NCI-H82 treated with DMSO at 0.1 percent for 48 hours (cell line): ENCODE data around the gene ORM1.

Experiments
- DNase-seq: peaks from one replicate; lab custom pipeline; 2025; ENCODE audit not compliant: unreplicated experiment; lab: John Stamatoyannopoulos, UW

The ORM1 gene

DNA sequence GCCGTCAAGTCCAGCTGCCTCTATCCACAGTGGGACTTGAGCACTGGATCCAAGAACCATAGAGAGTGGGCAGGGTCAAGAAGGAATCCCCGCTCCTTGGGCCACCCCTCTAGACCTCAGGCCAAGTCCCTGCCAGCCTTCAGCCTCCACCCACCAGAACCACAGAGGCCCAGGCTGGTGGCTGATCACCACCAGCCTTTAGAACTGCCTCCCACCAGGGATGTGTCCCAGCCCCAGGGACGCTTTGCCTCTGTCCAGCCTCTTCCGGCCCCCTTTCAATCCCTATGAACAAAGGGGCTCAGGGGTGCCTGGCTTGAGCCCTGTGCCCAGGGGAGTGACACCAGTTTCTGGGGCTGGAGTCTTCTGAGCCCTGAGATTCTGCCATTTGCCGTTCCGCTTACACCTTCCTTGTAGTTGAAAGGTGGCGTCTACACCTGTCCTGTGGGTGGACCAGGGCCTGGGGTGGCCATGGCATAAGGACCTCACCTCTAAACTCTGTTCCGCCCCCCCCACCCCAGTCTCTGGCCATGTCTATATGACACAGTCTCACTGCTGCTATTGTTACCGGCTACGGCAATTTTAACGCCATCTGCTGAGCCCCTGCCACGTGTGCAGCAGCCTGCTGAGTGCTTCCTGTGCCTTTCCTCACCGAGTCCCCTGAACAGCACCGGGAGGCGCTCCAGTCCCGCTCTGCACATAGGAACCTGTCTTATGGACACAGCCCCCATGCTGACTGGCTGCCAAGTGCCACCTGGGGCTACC, 35.7 kb upstream of the ORM1 start:
- no peak for DNase-seq

DNA sequence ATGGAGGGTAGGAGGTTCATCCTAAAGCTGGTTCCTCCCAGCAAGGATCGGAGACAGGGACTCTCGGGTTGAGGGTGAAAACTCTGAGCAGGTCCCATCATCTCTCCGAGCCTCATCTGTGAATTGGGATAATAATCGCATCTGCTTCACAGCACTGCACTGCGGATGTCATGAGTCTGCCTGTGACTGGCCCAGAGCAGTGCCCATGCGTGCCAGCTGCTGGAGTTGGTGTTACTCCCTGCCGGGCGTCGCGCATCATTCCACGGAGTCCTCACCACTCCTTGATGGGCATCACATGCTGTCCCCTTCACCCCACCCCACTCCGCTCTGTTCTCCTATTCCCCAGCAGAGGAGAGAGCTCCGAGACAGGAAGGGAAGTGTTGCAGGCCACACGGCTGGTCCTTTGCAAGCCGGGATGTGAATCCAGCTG, 35.1 kb upstream of the ORM1 start:
- no peak for DNase-seq

GRCh38 chr9:114288193-114289091, 34.5 kb upstream of the ORM1 start:
- DNase-seq: no peak

GRCh38 chr9:114289106-114289505, 33.8 kb upstream of the ORM1 start:
- no peak for DNase-seq

DNA sequence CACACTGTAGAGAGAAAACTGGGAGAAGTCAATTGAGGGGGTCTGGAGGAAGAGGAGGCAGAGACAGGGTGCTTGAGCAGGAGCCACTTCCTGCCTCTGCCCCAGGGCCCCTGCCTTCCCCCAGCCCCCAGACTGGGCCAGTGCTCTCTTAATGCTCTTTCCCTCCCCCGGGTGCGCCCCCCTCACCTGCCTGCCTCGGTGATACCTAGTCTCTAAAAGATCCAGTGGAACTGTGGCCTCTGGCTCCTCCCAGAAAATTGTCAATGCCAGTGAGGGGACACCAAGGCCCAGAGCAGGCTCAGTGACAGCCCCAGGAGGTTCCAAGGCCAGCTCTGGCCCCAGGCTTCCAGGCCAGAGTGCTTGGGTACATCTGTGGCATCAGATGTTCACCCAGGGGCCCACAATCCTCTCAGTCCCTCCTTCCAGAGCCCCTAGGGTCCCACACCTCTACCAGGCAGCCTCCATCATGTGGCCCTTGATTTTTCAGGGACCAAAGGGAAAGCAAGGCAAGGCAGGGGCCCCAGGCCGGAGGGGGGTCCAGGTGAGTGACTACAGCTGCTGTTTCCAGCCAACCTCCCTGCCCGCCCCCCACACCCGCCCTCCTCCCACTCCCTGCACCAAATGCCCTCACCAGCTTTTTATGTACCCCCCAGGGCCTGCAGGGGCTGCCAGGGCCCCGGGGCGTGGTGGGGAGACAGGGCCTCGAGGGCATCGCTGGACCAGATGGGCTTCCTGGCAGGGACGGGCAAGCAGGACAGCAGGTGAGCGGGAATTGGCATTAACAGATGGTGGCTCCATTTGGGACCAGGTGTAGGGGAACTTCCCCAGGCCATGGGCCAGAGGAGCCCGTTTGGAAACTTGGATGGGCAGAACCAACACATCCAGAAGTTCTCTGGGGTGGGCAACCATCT, 33.1 kb upstream of the ORM1 start:
- DNase-seq: no peak

GRCh38 chr9:114290561-114290986, 32.3 kb upstream of the ORM1 start:
- no peak for DNase-seq

DNA sequence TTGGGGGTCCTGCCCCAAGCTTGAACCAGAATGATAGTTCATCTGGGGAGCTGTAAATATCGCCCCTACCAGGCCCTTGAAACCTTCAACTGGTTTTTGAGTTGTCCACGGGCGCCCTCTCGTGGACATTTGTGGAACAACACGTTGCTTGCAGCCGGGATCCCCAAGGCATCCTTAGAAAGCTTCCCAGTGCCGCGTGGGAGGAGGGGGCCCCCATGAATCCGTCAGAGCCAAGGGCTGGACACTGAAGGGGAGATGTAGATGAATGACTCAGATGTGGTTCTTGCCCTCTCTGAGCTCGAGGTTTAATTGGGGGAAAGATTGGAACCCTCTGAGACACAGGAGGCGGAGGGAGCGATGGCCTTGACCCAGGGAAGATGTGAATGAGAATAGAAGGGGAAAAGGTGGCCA, 31.8 kb upstream of the ORM1 start:
- DNase-seq: peak; percentile 5

DNA sequence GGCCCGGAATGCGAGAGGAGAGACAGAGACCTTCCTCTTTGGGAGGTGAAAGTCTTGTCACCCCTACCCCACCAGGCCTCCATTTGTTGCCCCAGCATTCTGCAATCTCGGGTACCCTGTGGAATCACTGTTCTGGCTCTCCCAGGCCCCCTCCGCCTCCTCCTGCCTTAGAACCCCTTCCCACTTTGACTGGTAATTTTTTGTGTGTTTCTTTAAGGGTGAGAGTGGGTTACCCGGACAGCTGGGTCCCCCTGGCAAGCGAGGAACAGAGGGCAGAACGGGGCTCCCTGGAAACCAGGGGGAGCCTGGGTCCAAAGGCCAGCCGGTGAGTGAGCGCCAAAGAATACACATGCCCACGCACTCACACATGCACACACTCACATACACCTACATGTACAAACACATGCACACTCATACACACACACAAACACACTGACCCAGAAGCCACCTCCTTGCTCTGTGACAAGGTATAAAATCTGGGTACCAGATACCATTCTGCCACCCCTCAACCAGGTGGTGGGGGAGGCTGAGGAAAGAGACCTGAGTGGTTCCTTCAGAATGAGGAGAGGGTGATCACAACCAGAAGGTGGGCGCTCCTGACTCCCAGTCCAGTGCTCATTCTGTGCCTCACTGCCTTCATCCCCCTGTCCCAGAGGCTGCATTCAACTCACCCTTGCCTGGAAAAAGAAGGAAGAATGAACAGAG, 30.9 kb upstream of the ORM1 start:
- DNase-seq: no peak

DNA sequence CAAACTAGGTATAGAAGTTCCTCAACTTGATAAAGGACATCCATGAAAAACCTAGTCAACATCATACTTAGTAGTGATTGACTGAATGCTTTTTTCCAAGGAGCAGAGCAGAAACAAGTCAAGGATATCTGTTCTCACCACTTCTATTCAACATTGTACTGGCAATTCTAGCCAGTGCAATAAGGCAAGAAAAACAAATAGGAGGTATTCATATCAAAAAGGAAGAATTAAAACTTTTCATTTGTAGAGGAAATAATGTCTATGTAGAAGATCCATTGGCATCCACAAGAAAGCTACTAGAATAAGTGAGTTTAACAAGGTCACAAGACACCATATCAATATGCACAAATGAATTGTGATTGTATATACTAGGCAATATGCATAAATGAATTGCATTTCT, 28.2 kb upstream of the ORM1 start:
- no peak for DNase-seq

- DNase-seq: no peak
These were observed 26.6 kb upstream of the ORM1 start for GRCh38 chr9:114296338-114296737.

- no peak for DNase-seq
These were observed 23.4 kb upstream of the ORM1 start for GRCh38 chr9:114299286-114300152.

- no peak for DNase-seq
These were observed 22.6 kb upstream of the ORM1 start for GRCh38 chr9:114300153-114300845.

DNA sequence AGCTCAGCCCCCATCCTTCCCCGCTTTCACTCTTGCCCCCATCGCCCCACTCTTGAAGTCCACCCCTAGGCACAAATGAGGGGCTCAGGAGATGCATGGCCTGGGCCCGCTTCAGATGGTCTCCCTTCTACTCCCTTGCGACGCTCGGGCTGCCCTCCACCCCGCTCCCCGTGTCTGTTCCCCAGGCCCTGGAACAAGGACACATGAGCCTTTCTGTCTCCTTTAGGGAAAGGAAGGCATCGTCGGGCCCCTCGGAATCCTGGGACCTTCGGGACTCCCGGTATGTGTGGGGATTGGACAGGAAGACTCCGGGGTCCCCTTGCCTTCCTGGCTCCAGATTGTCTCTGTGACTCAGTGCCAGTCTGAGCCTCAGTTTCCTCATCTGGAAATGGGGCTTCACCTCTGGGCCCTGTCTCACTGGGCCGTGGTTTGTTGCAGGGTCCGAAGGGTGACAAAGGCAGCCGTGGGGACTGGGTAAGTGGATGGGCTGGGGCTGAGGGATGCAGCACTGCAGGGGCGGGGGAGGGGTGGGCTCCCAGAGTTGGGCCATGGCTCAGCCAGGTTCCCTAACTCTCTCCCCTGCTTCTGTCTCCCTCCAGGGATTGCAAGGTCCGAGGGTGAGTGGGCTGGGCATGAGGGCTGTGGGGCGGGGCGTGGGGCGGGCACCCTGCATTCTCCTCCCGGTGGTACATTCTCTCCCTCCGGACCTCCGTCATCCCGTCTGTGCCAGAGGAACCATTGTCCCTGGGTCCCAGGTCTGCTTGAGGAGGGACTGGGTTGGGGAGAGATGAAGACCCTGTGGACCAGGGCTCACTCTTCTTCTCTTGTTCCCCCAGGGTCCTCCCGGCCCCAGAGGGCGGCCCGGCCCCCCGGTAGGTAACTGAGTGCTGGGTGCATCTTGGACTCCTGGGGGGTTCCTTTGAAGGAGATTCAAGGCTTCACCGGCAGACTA, 21.8 kb upstream of the ORM1 start:
- DNase-seq: no peak

GRCh38 chr9:114301798-114302565, 20.9 kb upstream of the ORM1 start:
- no peak for DNase-seq

- no peak for DNase-seq
These were observed 20.2 kb upstream of the ORM1 start for GRCh38 chr9:114302727-114303126.

- no peak for DNase-seq
These were observed 19.3 kb upstream of the ORM1 start for GRCh38 chr9:114303571-114303970.

DNA sequence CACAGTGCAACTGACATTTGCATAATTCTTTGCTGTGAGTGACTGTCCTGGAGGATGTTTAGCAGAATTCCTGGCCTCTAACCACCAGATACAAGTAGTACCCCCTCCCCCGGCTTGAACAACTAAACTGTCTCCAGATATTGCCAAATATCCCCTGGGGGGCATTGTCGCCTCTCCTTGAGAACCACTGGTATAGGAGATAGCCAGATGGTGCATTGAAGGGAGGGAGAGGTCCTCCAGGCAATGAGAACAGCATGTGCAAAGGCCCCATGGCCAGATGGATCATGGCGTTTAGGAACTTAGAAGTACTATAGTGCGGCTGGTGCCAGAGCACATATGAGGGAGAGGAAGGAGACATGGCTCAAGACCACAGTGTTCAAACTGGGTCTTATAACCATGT, 18.9 kb upstream of the ORM1 start:
- DNase-seq: peak; percentile 14
